Coronary artery (tissue), 2 donors: ENCODE results near the gene DCAF15.

Source experiments
- DNase-seq: peaks from one replicate; pipeline ENCODE4 v3.0.0-alpha.2; 2017; ENCODE audit warnings: low spot score
- H3K27ac ChIP-seq, 2 donors: fragments of 200-600 bp; sonication (generic); one replicate each; pipeline ENCODE4 v1.5.1; 2016 to 2019
- H3K4me3 ChIP-seq: fragments of 200-600 bp; sonication (generic); 2 replicates; pipeline ENCODE4 v1.5.1; 2016; ENCODE audit warnings: mild to moderate bottlenecking, moderate library complexity
- TF ChIP-seq, protein P1 (sequence below): fragments of 200-600 bp; sonication (generic); IDR thresholded peaks from one replicate; pipeline ENCODE4 v1.5.1; 2019; ENCODE audit warnings: antibody characterized with exemption

Gene DCAF15

GRCh38 chr19:13909430-13909829 is 42.9 kb upstream of the DCAF15 start:
- H3K27ac ChIP-seq, result no peak overlapping the region

DNA sequence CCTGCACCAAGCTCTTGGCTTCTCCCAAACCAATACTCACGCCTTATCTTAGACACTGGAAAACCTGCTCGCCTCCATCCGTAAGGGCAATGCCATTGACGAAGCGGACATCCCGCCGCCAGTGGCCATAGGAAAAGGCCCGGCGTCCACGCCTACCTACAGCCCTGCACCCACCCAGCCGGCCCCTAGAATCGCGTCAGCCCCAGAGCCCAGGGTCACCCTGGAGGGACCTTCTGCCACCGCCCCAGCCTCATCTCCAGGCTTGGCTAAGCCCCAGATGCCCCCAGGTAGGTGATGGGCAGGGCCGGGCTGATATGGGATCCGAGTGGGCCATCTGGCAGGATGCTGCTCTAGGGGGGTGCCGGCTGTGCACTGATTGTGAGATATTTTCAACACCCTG is 39.0 kb upstream of the DCAF15 start:
- DNase-seq, result no peak
- no peak overlapping the region for H3K27ac ChIP-seq
- TF ChIP-seq, protein P1, sequence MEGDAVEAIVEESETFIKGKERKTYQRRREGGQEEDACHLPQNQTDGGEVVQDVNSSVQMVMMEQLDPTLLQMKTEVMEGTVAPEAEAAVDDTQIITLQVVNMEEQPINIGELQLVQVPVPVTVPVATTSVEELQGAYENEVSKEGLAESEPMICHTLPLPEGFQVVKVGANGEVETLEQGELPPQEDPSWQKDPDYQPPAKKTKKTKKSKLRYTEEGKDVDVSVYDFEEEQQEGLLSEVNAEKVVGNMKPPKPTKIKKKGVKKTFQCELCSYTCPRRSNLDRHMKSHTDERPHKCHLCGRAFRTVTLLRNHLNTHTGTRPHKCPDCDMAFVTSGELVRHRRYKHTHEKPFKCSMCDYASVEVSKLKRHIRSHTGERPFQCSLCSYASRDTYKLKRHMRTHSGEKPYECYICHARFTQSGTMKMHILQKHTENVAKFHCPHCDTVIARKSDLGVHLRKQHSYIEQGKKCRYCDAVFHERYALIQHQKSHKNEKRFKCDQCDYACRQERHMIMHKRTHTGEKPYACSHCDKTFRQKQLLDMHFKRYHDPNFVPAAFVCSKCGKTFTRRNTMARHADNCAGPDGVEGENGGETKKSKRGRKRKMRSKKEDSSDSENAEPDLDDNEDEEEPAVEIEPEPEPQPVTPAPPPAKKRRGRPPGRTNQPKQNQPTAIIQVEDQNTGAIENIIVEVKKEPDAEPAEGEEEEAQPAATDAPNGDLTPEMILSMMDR, result no peak

More at GRCh38 chr19:13909430-13909829, 42.9 kb upstream of the DCAF15 start:
- no peak overlapping the region for H3K4me3 ChIP-seq
- TF ChIP-seq, protein P1, result no peak
- DNase-seq, result no peak

DNA sequence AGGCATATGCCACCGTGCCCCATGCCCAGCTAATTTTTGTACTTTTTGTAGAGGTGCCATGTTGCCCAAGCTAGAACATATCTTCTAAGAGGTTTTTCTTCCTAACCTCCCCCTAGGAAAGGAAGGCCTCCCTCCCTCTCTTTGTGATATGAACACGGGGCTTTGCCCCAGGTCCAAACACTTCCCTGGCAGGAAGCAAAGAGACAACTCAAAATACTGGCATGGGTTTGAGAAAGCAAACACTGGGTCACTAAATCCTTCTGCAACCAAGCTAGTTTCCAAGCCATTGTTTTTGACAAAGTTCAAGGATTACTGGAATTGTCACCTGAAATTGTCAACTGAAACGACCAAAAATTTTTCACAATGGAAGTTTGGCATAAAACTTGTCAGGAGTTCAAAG is 37.5 kb upstream of the DCAF15 start:
- DNase-seq, result no peak
- Histone ChIP-seq H3K27ac (no peak overlapping the region), H3K4me3 (no peak overlapping the region)
- TF ChIP-seq, protein P1, result no peak

More for the DNA sequence above, 39.0 kb upstream of the DCAF15 start:
- no peak overlapping the region for H3K4me3 ChIP-seq

DNA sequence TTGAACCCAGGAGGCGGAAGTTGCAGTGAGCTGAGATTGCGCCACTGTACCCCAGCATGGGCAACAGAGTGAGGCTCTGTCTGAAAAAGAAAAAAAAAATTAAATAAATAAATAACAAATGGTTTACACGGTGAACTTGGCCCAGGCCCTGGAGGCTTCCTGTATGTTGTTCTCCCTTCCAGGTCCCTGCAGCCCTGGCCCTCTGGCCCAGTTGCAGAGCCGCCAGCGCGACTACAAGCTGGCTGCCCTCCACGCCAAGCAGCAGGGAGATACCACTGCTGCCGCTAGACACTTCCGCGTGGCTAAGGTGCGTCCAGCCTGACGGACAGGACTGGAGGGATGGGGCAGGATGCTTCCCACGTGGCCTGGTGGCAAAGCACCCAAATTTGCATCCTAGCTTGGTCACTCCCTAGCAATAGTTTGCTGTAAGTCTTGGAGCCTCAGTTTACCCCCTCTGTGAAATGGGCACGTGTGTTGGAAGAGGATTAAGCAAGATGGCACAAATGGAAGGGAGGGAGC is 34.4 kb upstream of the DCAF15 start:
- DNase-seq, result no peak
- H3K27ac ChIP-seq, result no peak overlapping the region
- TF ChIP-seq, protein P1, result no peak
- H3K4me3 ChIP-seq, result no peak overlapping the region

GRCh38 chr19:13918726-13919411 is 33.4 kb upstream of the DCAF15 start:
- TF ChIP-seq, protein P1, result no peak
- DNase-seq, result no peak
- no peak overlapping the region for H3K4me3 ChIP-seq
- no peak overlapping the region for H3K27ac ChIP-seq

DNA sequence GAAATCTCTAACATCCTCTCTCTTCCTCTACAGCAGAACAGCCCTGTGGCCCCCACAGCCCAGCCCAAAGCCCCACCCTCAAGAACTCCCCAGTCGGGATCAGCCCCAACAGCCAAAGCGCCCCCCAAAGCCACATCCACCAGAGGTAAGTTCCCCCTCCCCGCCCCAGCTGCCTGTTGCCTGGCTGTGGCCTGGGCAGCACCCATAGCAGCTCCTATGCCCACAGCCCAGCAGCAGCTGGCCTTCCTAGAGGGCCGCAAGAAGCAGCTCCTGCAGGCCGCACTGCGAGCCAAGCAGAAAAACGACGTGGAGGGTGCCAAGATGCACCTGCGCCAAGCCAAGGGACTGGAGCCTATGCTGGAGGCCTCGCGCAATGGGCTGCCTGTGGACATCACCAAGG is 31.8 kb upstream of the DCAF15 start:
- TF ChIP-seq, protein P1, result no peak
- H3K27ac ChIP-seq, result no peak overlapping the region
- no peak for DNase-seq

More for the DNA sequence above, 31.8 kb upstream of the DCAF15 start:
- H3K4me3 ChIP-seq, result no peak overlapping the region
